MV-4-11 (cell line): ENCODE measurements around the gene ZBTB26.
A peak's percentile ranks its signal among the peaks of the same experiment; 100 is the strongest.
"Not testable (repeated sequence)": the region's sequence is repeated elsewhere in the genome, so short reads cannot be mapped to it uniquely, and the experiment has no call there.

Experiments
- DNase-seq: peaks from one replicate; lab custom pipeline; 2025; lab: John Stamatoyannopoulos, UW

Gene ZBTB26

GRCh38 chr9:122923947-122924346, 7.4 kb downstream of the ZBTB26 start:
- no peak for DNase-seq

DNA sequence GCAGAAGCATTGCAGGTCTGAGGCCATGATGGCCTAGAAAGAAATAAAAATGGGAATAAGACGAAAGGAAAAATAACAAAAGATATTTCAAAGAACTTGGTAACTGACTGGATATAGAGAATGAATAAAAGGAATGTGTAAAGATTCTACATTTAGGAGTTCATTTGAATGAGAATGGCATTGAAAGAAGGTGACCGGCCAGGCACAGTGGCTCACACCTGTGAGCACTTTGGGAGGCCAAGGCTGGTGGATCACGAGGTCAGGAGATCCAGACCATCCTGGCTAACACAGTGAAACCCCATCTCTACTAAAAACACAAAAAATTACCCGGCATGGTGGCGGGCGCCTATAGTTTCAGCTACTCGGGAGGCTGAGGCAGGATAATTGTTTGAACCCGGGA, 8.6 kb downstream of the ZBTB26 start:
- DNase-seq = no peak

DNA sequence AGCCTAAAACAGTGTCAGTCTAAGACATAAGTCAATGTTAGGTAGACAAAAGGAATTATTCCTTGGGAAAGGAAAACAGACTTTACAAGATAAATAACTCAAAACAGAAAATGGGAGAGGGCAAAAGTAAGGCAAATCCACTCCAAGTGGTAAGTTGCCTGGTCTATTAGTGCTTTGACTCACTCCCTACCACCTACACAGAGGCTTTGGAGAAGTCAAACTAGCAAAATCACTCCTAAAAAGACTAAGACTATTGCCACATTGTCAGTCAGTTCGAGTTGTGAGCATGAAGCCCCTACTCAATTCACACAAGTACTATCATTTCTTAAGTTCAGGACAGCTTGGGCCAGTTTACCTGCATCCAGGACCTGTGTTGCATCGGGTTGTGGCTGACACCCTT, 13.0 kb downstream of the ZBTB26 start:
- no peak for DNase-seq

- DNase-seq = peak; percentile 84
These were observed 18.2 kb downstream of the ZBTB26 start, which contains the start of gene ZBTB6 for GRCh38 chr9:122912964-122913673. Gene ZBTB6, minus strand, starts transcription at chr9:122913323. Its CDS starts 1,251 bp downstream, at chr9:122912072.

- DNase-seq = no peak
These were observed 18.7 kb downstream of the ZBTB26 start for GRCh38 chr9:122912671-122912963.

DNA sequence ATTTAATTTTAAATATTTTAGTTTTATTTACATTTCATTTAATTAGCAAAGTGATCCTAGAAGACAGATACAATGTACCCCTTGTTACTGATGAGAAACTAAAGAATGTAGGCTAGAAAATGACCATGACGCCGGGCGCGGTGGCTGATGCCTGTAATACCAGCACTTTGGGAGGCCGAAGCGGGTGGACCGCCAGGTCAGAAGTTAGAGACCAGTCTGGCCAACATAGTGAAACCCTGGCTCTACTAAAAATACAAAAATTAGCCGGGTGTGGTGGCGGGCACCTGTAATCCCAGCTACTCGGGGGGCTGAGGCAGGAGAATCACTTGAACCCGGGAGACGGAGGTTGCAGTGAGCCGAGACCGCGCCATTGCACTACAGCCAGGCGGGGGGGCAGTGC, 25.2 kb downstream of the ZBTB26 start:
- DNase-seq = not testable (repeated sequence)

DNA sequence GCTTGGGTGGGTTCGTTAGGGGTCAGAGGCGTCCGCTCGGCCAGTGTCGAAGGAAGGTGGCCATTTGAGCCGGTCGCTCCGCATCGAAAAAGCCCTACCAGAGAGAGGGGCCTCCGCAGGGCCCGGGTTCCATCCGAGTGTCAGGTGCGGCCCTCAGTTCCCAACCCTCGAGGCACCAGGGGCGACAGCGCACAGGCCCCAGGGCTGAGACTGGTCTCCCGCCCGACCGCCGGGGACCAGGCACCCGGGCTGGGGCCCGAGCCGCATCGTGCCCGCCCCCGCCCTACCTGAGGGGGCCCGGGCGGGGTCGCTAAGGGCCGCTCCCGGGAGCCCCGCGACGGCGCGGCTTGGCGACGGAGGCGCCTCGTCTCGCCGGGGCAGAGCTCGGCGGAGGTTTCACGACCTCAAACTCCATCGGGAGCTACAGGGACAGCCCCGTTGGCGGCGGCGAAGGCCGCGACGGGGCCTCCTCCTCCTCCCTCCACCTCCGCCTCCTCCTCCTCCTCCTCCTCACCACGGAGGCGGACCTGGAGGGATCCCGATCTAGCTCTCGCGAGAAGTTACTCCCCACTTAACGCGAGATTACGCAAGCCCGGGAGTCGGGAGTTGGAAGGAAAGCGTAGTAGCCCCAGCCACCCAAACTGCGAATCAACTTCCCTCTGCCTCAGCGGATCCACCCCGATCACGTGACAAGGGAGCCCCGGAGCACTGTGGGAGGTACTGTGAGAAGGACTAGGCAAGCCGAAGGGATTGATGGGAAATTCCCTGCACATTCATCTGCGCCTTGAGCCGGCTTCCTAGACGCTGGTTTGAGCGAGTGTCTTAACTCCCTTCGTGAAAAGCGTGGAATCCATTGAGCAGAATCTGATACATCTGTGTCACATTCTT, 26.2 kb downstream of the ZBTB26 start, which contains the start of gene RC3H2:
Gene RC3H2, minus strand, starts transcription at position 537 of the 888 bp plus-strand sequence. CDS start 7,850 bp downstream, outside the sequence.
- peak; percentile 99 for DNase-seq

- no peak for DNase-seq
These were observed 26.9 kb downstream of the ZBTB26 start for GRCh38 chr9:122904466-122904822.

GRCh38 chr9:122900791-122901190, 30.5 kb downstream of the ZBTB26 start:
- DNase-seq = no peak

DNA sequence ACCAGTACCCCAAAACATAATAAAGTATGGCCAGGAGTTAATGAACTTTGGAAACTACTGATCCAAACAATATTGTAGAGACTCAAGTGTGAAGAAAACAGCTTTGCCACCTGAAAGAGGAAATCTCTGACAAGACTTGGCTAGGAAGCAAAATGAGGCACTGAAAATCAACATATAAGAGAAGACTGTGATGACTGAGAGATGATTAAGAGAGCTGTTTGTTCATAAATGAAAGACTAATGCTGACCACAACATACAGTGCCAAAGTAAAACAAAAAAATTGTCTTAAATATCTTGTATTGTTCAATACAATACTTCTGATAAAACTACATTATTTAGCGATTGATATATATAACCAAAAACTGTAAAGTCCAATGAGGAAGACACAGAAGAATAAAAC, 33.3 kb downstream of the ZBTB26 start:
- DNase-seq = no peak

- no peak for DNase-seq
These were observed 42.8 kb downstream of the ZBTB26 start for GRCh38 chr9:122888480-122888879.

DNA sequence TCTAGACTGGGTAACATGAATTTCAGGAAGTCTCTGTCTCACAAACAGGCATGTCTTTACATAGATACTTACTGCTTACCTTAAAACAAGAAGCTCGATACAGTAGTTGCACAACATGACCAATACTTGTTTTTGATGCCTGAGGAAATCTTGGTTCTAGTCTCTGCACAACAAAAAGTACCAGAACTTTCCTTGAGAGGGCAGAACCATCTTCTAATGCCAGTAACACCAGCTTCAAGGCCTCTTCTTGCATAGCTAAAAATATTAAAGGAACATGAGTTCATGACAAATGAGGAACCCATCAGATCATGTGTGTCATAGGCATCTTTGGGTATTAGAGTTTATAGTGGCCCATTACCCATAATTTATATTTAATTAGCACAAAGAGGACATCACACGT, 48.2 kb downstream of the ZBTB26 start:
- peak; percentile 26 for DNase-seq

DNA sequence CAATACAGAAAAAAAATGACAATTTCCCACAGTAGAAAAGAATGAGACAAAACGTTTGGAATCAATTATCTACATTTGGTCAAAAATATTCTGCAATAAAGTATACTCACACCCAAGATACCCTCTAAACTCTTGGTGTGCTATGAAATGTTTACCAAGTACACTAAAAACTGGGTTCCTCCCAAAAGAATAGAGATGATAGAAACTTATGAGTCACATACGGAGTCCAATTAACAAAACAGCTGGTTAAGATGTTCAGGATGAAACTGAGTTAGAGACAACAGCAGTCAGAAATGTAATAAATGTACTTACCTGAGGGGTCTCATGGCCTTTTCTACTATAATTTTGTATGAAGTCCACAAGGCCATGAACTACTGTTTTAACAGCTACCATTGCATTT, 51.9 kb downstream of the ZBTB26 start:
- no peak for DNase-seq

- no peak for DNase-seq
These were observed 55.8 kb downstream of the ZBTB26 start for GRCh38 chr9:122875523-122875922.

- DNase-seq = not testable (repeated sequence)
These were observed 64.0 kb downstream of the ZBTB26 start for GRCh38 chr9:122867276-122867675.

GRCh38 chr9:122866079-122866478, 65.2 kb downstream of the ZBTB26 start:
- no peak for DNase-seq
